K562 (cell line): ENCODE data around the gene KLHL24. TPM values are rescaled to one million over a fixed set of nuclear protein-coding genes. Genes with fewer than 3 reads are reported as not detected.

ENCODE experiments used
- ATAC-seq: fragments of 200-7000 bp; cut with Tn5 transposase; 3 replicates; pipeline ENCODE4 v1.9.1; 2020; ENCODE audit warnings: moderate library complexity
- BruUV-seq: library from RNA; stranded (reverse); fragments of 400-500 nt; replicated peaks from 2 replicates; lab custom pipeline; 2021; lab: Mats Ljungman, UMichigan
- CTCF ChIA-PET: fragments of 300-600 bp; formaldehyde crosslinking; extraction: SDS; loops from one replicate; lab custom pipeline; 2021; ENCODE audit warnings: low intra/inter-chr PET ratio; lab: Yijun Ruan, JAX
- POLR2A ChIA-PET: fragments of 300-600, 350-650 bp; sonication (Branson Sonifier 250); formaldehyde crosslinking; extraction: SDS; loops from one replicate; lab custom pipeline; 2021; ENCODE audit warnings: antibody characterized with exemption, inconsistent platforms; lab: Yijun Ruan, JAX
- DNase-seq, 4 experiments: peaks; one replicate each; pipeline versions ENCODE4 v3.0.0 to v3.0.0-alpha.2; 2011 to 2018; ENCODE audit warnings: low spot score in 3 of 4, mixed read lengths in 3 of 4; ENCODE audit errors: extremely low read depth in 1 of 4
- FAIRE-seq: peaks from 2 replicates; lab custom pipeline; 2011; peaks lifted over from hg19 to GRCh38; lab: Jason Lieb, UNC
- H2AFZ ChIP-seq: 2 replicates; pipeline ENCODE4 v1.6.0; 2011; ENCODE audit warnings: low read depth, low read length, control low read depth, inconsistent platforms
- H3K27ac ChIP-seq: fragments of 200-600 bp; 3 replicates; pipeline ENCODE4 v1.8.0; 2011; ENCODE audit warnings: low read depth, mild to moderate bottlenecking, control low read depth, inconsistent platforms, low read length, moderate library complexity, mixed read lengths; ENCODE audit errors: extremely low read depth
- H3K27me3 ChIP-seq, 2 experiments: fragments of 300-600 bp in 1 of 2; 2 replicates in 1 of 2; 3 replicates in 1 of 2; pipeline versions ENCODE4 v1.6.0 to v1.8.0; 2011; ENCODE audit warnings: inconsistent platforms in 2 of 2, low read length in 2 of 2, mild to moderate bottlenecking in 1 of 2, mixed read lengths in 1 of 2, moderate library complexity in 1 of 2; ENCODE audit not compliant: control insufficient read depth in 2 of 2, insufficient read depth in 2 of 2
- H3K36me3 ChIP-seq: fragments of 300-600 bp; 3 replicates; pipeline ENCODE4 v1.8.0; 2011; ENCODE audit warnings: mild to moderate bottlenecking, low read length, inconsistent platforms; ENCODE audit not compliant: control insufficient read depth, insufficient read depth
- H3K4me1 ChIP-seq, 2 experiments: fragments of 200-600 bp in 1 of 2; replicated peaks in 1 of 2; 2 replicates in 1 of 2; 3 replicates in 1 of 2; pipeline versions ENCODE4 v1.5.1 to v1.8.0; 2011; ENCODE audit warnings: inconsistent platforms in 2 of 2, low read length in 2 of 2, mild to moderate bottlenecking in 1 of 2, mixed read lengths in 1 of 2, moderate library complexity in 1 of 2; ENCODE audit not compliant: control insufficient read depth in 2 of 2, insufficient read depth in 2 of 2
- H3K4me2 ChIP-seq: 2 replicates; pipeline ENCODE4 v1.6.1; 2011; ENCODE audit warnings: low read length, control low read depth, inconsistent platforms, mixed read lengths; ENCODE audit not compliant: insufficient read depth
- H3K4me3 ChIP-seq: fragments of 200-600 bp; sonication (generic), shearing (Covaris generic); 2 replicates; pipeline ENCODE4 v1.5.1; 2016; ENCODE audit warnings: control low read depth, inconsistent platforms
- H3K79me2 ChIP-seq: fragments of 200-600 bp; 3 replicates; pipeline ENCODE4 v1.8.0; 2011; ENCODE audit warnings: low read length, inconsistent platforms; ENCODE audit not compliant: control insufficient read depth, insufficient read depth
- H3K9ac ChIP-seq, 2 experiments: 2 replicates each; pipeline versions ENCODE4 v1.6.0 to v1.6.1; 2011; ENCODE audit warnings: low read depth in 2 of 2, low read length in 2 of 2, control low read depth in 1 of 2, inconsistent platforms in 1 of 2, mild to moderate bottlenecking in 1 of 2, mixed read lengths in 1 of 2; ENCODE audit not compliant: insufficient read depth in 1 of 2
- H3K9me1 ChIP-seq: one replicate; pipeline ENCODE4 v1.6.0; 2011; ENCODE audit warnings: inconsistent platforms, mild to moderate bottlenecking, low read length, moderate library complexity; ENCODE audit not compliant: control insufficient read depth, insufficient read depth
- H3K9me3 ChIP-seq: replicated peaks from 2 replicates; pipeline ENCODE4 v1.5.1; 2011; ENCODE audit warnings: low read depth, low read length, inconsistent platforms; ENCODE audit not compliant: control insufficient read depth, insufficient read depth
- H4K20me1 ChIP-seq: replicated peaks from 2 replicates; pipeline ENCODE4 v1.6.1; 2011; ENCODE audit warnings: low read length, inconsistent platforms, mixed read lengths; ENCODE audit not compliant: control insufficient read depth, insufficient read depth
- BMI1 ChIP-seq: fragments of 150-350 bp; IDR thresholded peaks from 2 replicates; pipeline ENCODE4 v1.6.1; 2014; ENCODE audit warnings: low read length
- CBX1 ChIP-seq: sonication (generic); IDR thresholded peaks from 2 replicates; pipeline ENCODE4 v1.6.1; 2016; ENCODE audit warnings: antibody characterized with exemption, low read depth, mild to moderate bottlenecking
- TGIF2 ChIP-seq: sonication (generic); formaldehyde crosslinking; IDR thresholded peaks from 2 replicates; pipeline ENCODE4 v1.8.1; 2022; ENCODE audit warnings: mild to moderate bottlenecking, missing genetic modification reagents, moderate library complexity
- ZNF507 ChIP-seq: conservative IDR thresholded peaks from 2 replicates; pipeline ENCODE4 v1.6.1; 2017; ENCODE audit warnings: missing genetic modification characterization, missing compliant biosample characterization
- WGBS: fragments of 100-300 bp; shearing (Covaris generic); methylation state at CpG from one replicate; pipeline ENCODE4 v1.1.6; 2016; ENCODE audit warnings: low coverage, mixed read lengths; ENCODE audit not compliant: insufficient coverage; ENCODE audit errors: missing lambda C conversion rate; 5-methylcytosine and 5-hydroxymethylcytosine counted together
- in situ Hi-C: fragments of 300-500 bp; cut with MboI; formaldehyde crosslinking; loops from 4 replicates; pipeline ENCODE4 v1.15.0; 2018; ENCODE audit warnings: inconsistent platforms, mixed read lengths
- intact Hi-C: fragments of 100-400 bp; cut with micrococcal nuclease; formaldehyde crosslinking; loops from 2 replicates; pipeline ENCODE4 v1.14.2; 2022
- polyA plus RNA-seq, 8 experiments: library from polyadenylated mRNA; depleted of rRNA in 4 of 8; stranded (reverse) in 5 of 8; unstranded in 3 of 8; fragments of >200 nt; fragmentation: Nextera tagmentation in 2 of 8; fragmentation: Illumina TruSeq in 1 of 8; extraction: Ambion mirVana in 2 of 8; extraction: Trizol in 1 of 8; gene quantifications; 2 replicates each; pipeline versions ENCODE4 v1.2.1 to v1.2.3, GENCODE V29; 2011 to 2014; ENCODE audit warnings: inconsistent platforms in 1 of 8, missing spikeins in 1 of 8
- total RNA-seq, 7 experiments: library from RNA; depleted of rRNA in 6 of 7; stranded (reverse); fragments of >200 nt in 6 of 7; fragmentation: Illumina TruSeq in 2 of 7; extraction: Trizol in 2 of 7; gene quantifications; 2 replicates each; pipeline versions ENCODE4 v1.2.1 to v1.2.3, GENCODE V29; 2011 to 2021; ENCODE audit warnings: low replicate concordance in 1 of 7
- TF ChIP-seq, protein P1 (sequence below): sonication (generic); formaldehyde crosslinking; IDR thresholded peaks from 2 replicates; pipeline ENCODE4 v1.8.0; 2022; ENCODE audit warnings: mild to moderate bottlenecking, low read depth, missing genetic modification reagents
- TF ChIP-seq, protein P2 (sequence below), 2 experiments: fragments of 450-650 bp; IDR thresholded peaks; 2 replicates each; pipeline ENCODE4 v1.6.1; 2016; ENCODE audit warnings: mild to moderate bottlenecking in 2 of 2, borderline replicate concordance in 1 of 2, low read depth in 1 of 2, moderate library complexity in 1 of 2
- TF ChIP-seq, protein P3 (sequence below): fragments of 450-650 bp; formaldehyde crosslinking; IDR thresholded peaks from 2 replicates; pipeline ENCODE4 v1.4.0; 2022; ENCODE audit warnings: mild to moderate bottlenecking, moderate library complexity

Gene KLHL24
- total and polyA plus RNA-seq, 9 of the 15 experiments (the other 6 are each of a cell fraction or from before 2014, with no cell fraction given) = 3.3 to 21.2 (median 14.2) TPM

DNA sequence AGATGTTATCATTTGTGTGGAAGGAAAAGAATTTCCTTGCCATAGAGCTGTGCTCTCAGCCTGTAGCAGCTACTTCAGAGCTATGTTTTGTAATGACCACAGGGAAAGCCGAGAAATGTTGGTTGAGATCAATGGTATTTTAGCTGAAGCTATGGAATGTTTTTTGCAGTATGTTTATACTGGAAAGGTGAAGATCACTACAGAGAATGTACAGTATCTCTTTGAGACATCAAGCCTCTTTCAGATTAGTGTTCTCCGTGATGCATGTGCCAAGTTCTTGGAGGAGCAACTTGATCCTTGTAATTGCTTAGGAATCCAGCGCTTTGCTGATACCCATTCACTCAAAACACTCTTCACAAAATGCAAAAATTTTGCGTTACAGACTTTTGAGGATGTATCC, 15.1 kb downstream of the KLHL24 start:
- no peak overlapping the region for H3K4me3 ChIP-seq
- no peak for FAIRE-seq
- ChIA-PET POLR2A (interaction anchor here (1.2 to 2.1 kb wide), 4 partner anchors 10 to 66 kb away, joined by 3 to 7 read pairs (median 4); no protein-coding TSS in a partner anchor), CTCF (no interaction called here)
- H3K9me3 ChIP-seq = peaks cover 10% of the 10 kb centered on the region; the same call in 1 of the 2 replicates
- no peak overlapping the region for H3K4me2 ChIP-seq
- H2AFZ ChIP-seq = no peak overlapping the region
- no peaks in the 10 kb centered on the region for H3K27me3 ChIP-seq
- WGBS = 59% methylated on average over 4 of the region's 4 CpGs
- TF ChIP-seq, protein P1, sequence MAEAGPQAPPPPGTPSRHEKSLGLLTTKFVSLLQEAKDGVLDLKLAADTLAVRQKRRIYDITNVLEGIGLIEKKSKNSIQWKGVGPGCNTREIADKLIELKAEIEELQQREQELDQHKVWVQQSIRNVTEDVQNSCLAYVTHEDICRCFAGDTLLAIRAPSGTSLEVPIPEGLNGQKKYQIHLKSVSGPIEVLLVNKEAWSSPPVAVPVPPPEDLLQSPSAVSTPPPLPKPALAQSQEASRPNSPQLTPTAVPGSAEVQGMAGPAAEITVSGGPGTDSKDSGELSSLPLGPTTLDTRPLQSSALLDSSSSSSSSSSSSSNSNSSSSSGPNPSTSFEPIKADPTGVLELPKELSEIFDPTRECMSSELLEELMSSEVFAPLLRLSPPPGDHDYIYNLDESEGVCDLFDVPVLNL = no peak
- TF ChIP-seq CBX1 (no peak), ZNF507 (tag) (no peak), BMI1 (no peak), TGIF2 (CRISPR knock-in tag) (no peak)
- TF ChIP-seq, protein P2, sequence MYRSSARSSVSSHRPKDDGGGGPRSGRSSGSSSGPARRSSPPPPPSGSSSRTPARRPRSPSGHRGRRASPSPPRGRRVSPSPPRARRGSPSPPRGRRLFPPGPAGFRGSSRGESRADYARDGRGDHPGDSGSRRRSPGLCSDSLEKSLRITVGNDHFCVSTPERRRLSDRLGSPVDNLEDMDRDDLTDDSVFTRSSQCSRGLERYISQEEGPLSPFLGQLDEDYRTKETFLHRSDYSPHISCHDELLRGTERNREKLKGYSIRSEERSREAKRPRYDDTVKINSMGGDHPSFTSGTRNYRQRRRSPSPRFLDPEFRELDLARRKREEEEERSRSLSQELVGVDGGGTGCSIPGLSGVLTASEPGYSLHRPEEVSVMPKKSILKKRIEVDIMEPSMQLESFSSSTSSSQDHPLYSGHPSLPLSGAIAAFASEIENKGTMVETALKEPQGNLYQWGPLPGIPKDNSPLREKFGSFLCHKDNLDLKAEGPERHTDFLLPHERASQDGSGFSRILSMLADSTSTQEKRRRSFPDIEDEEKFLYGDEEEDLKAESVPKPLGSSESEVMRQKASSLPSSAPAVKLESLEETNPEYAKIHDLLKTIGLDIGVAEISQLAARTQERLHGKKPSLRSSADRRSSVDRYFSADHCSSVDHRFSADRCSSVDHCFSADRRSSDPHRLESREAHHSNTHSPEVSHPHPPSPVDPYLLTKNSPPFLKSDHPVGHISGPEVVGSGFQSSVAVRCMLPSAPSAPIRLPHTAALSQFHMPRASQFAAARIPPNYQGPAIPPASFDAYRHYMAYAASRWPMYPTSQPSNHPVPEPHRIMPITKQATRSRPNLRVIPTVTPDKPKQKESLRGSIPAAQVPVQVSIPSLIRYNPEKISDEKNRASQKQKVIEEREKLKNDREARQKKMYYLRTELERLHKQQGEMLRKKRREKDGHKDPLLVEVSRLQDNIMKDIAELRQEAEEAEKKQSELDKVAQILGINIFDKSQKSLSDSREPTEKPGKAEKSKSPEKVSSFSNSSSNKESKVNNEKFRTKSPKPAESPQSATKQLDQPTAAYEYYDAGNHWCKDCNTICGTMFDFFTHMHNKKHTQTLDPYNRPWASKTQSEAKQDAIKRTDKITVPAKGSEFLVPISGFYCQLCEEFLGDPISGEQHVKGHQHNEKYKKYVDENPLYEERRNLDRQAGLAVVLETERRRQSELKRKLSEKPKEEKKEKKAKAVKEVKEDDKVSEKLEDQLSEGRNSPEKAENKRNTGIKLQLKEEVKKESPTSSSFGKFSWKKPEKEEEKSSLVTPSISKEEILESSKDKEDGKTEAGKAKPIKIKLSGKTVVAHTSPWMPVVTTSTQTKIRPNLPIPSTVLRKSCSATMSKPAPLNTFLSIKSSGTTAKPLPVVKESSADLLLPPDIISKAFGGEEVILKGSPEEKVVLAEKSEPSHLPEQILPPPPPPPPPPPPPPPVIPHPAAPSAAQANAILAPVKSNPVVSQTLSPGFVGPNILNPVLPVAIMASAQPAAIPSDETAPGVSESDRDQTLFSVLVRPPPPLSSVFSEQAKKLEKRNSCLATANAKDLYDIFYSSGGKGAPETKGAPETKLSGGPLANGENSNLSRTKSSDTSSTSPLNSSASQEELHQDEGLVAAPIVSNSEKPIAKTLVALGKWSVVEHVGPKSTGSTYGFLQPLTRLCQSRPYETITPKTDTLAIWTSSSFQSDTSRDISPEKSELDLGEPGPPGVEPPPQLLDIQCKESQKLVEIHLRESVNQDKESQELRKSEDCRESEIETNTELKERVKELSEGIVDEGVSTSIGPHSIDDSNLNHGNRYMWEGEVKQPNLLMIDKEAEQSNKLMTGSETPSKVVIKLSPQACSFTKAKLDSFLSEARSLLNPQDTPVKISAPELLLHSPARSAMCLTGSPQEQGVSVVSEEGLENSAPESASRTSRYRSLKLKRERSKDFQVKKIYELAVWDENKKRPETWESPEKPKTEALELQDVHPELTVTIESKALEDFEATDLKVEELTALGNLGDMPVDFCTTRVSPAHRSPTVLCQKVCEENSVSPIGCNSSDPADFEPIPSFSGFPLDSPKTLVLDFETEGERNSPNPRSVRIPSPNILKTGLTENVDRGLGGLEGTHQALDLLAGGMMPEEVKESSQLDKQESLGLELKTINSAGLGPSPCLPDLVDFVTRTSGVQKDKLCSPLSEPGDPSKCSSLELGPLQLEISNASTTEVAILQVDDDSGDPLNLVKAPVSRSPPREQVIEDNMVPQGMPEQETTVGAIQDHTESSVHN (IDR thresholded peaks at IDR 0.05; ENCODE audit: borderline replicate concordance in 1 of 2, low read depth in 1 of 2) = no peak
- TF ChIP-seq, protein P3, sequence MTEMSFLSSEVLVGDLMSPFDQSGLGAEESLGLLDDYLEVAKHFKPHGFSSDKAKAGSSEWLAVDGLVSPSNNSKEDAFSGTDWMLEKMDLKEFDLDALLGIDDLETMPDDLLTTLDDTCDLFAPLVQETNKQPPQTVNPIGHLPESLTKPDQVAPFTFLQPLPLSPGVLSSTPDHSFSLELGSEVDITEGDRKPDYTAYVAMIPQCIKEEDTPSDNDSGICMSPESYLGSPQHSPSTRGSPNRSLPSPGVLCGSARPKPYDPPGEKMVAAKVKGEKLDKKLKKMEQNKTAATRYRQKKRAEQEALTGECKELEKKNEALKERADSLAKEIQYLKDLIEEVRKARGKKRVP (CRISPR knock-in tag) = no peak
- TF ChIP-seq, all 486 proteins: peak for 0
- Histone ChIP-seq H3K27ac (no peak overlapping the region), H3K9me1 (no peaks in the 10 kb centered on the region), H3K4me1 (no peaks in the 10 kb centered on the region), H4K20me1 (no peaks in the 10 kb centered on the region), H3K9ac (no peak overlapping the region), H3K79me2 (no peaks in the 10 kb centered on the region), H3K36me3 (peaks cover 6% of the 10 kb centered on the region; the same call in 2 of the 3 replicates)
- ATAC-seq (no peak), DNase-seq (no peak)
- in situ Hi-C loops (no loop called here), intact Hi-C loops (no loop called here)
- BruUV-seq = no TSS peak
